Measurements from ENCODE around the gene CDC37L1. TPM values are rescaled to one million over a fixed set of nuclear protein-coding genes. Genes with fewer than 3 reads are reported as not detected.
A peak's percentile ranks its signal among the peaks of the same experiment; 100 is the strongest.

The CDC37L1 gene
- 12.1 TPM in 2 replicates for total RNA-seq (2022)
- Bru-seq, nascent RNA: percentile 76 among the genes with signal in this experiment
- percentile 47 among the genes with signal in this experiment for BruChase-seq, experiment 1, labeled RNA remaining after a 6-hour chase
- BruChase-seq, experiment 2, labeled RNA remaining after a 2-hour chase: percentile 63 among the genes with signal in this experiment
- long read RNA-seq, transcript CDC37L1-201 (7 exons, 3,502 nt): major isoform, 15 of 20 reads
- long read RNA-seq, partial matches to known transcripts: 1 of 20 reads
- long read RNA-seq, other reads (novel, unspliced or antisense): 3 of 20 reads

DNA sequence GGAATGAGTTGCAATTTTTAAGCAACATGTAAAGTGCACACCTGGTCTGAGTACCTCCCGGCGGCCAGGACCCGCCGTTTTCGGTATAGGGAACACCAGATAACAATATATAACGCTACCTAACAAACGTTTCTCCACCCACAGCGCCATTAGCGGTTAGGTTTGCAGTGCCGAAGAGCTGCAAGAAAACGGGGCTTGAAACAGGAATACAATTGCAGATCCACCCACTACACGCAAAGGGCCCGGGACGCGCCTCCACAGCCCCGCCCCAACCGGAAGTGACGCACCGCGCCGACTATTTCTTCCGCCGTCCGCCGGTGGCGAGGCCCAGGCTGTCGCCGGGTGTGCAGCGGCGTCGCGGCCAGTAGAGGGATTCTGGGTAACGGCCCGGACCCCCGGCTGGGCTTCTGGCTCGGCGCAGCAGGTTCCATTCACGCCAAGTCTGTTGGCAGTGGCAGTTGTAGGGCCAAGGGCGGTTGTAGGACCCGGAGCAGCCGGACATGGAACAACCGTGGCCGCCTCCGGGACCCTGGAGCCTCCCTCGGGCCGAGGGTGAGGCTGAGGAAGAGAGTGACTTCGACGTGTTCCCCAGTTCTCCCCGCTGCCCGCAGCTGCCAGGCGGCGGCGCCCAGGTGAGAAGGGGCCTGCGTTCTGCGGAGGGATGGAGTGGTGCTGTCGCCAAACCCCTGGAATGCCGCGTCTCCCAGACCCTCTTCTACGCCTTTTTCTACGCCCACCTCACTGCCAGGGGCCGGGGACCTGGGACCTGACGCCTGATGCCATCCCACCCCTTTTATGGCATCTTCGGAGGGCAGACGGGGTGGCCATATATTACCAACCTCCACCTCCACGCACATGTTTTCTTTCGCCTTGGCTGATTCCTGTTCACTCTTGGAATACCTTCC lies at the start of gene CDC37L1:
TSS of gene CDC37L1 (plus strand) at position 302 of the 905 bp plus-strand sequence. CDS start at position 501, 199 bp downstream.
- Mint-ChIP-seq H3K27ac (ENCODE audit: unreplicated experiment) (no peak within 1 kb of the TSS), H3K9me3 (ENCODE audit: low read depth, unreplicated experiment) (no peaks in the 10 kb centered on the region), H3K4me1 (ENCODE audit: low read depth, unreplicated experiment) (no peaks in the 10 kb centered on the region), H3K36me3 (ENCODE audit: insufficient read depth, unreplicated experiment) (no peaks in the 10 kb centered on the region), H3K27me3 (ENCODE audit: unreplicated experiment) (no peaks in the 10 kb centered on the region), H3K4me3 (ENCODE audit: low read depth, unreplicated experiment) (no peak within 1 kb of the TSS)
- BruUV-seq (replicated peaks): no TSS peak
- peak; percentile 42 for TF ChIP-seq CTCF (IDR thresholded peaks at IDR 0.05; ENCODE audit: unreplicated experiment)
- intact Hi-C loops (cut with micrococcal nuclease; ENCODE audit: unreplicated experiment): loop anchor here (10.0 kb wide), 1 partner anchor 55 kb away; no protein-coding TSS in a partner anchor
- peak; percentile 97 for DNase-seq
- CTCF ChIA-PET: interaction anchor here (0.7 kb wide), 1 partner anchor 22 kb away, joined by 3 read pairs; no protein-coding TSS in a partner anchor

- intact Hi-C loops (cut with micrococcal nuclease; ENCODE audit: unreplicated experiment): no loop called here
- Mint-ChIP-seq H3K27me3 (ENCODE audit: unreplicated experiment) (no peaks in the 10 kb centered on the region), H3K36me3 (ENCODE audit: insufficient read depth, unreplicated experiment) (no peaks in the 10 kb centered on the region), H3K27ac (ENCODE audit: unreplicated experiment) (no peak overlapping the region), H3K4me3 (ENCODE audit: low read depth, unreplicated experiment) (no peak overlapping the region), H3K4me1 (ENCODE audit: low read depth, unreplicated experiment) (no peaks in the 10 kb centered on the region), H3K9me3 (ENCODE audit: low read depth, unreplicated experiment) (no peaks in the 10 kb centered on the region)
- no TSS peak for BruUV-seq (replicated peaks)
- CTCF ChIA-PET: no interaction called here
- DNase-seq: no peak
- TF ChIP-seq CTCF (IDR thresholded peaks at IDR 0.05; ENCODE audit: unreplicated experiment): no peak
Measured at GRCh38 chr9:4630836-4631235, 48.5 kb upstream of the CDC37L1 start.

GRCh38 chr9:4638968-4639367 lies 40.4 kb upstream of the CDC37L1 start:
- no peak for TF ChIP-seq CTCF (IDR thresholded peaks at IDR 0.05; ENCODE audit: unreplicated experiment)
- no peaks in the 10 kb centered on the region for H3K27me3 Mint-ChIP-seq (ENCODE audit: unreplicated experiment)
- no peak overlapping the region for H3K4me3 Mint-ChIP-seq (ENCODE audit: low read depth, unreplicated experiment)
- H3K36me3 Mint-ChIP-seq (ENCODE audit: insufficient read depth, unreplicated experiment): no peaks in the 10 kb centered on the region
- intact Hi-C loops (cut with micrococcal nuclease; ENCODE audit: unreplicated experiment): no loop called here
- no peak overlapping the region for H3K27ac Mint-ChIP-seq (ENCODE audit: unreplicated experiment)
- H3K9me3 Mint-ChIP-seq (ENCODE audit: low read depth, unreplicated experiment): no peaks in the 10 kb centered on the region
- CTCF ChIA-PET: no interaction called here
- H3K4me1 Mint-ChIP-seq (ENCODE audit: low read depth, unreplicated experiment): no peaks in the 10 kb centered on the region
- DNase-seq: no peak
- BruUV-seq (replicated peaks): no TSS peak

DNA sequence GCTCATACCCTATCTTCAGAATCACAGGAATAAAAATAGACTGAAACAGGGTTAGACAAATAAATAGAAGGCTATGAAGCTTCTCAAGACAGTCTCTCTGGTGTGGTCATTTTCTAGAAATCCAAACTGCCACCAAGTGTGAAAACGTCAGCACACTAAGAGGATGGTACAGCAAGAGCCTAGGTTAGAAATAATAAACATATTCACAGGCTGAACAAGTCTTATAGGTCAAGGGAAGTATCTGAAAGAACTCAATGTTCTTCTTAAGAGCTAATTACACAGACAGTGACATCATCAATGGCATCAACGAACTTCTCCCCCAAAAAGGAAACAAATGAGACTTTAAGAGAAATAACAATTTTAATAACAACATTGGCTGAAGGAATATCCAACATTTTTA lies 39.9 kb upstream of the CDC37L1 start:
- BruUV-seq (replicated peaks): no TSS peak
- Mint-ChIP-seq H3K9me3 (ENCODE audit: low read depth, unreplicated experiment) (no peaks in the 10 kb centered on the region), H3K36me3 (ENCODE audit: insufficient read depth, unreplicated experiment) (no peaks in the 10 kb centered on the region), H3K4me1 (ENCODE audit: low read depth, unreplicated experiment) (no peaks in the 10 kb centered on the region), H3K4me3 (ENCODE audit: low read depth, unreplicated experiment) (no peak overlapping the region), H3K27ac (ENCODE audit: unreplicated experiment) (no peak overlapping the region), H3K27me3 (ENCODE audit: unreplicated experiment) (no peaks in the 10 kb centered on the region)
- DNase-seq: no peak
- no peak for TF ChIP-seq CTCF (IDR thresholded peaks at IDR 0.05; ENCODE audit: unreplicated experiment)
- intact Hi-C loops (cut with micrococcal nuclease; ENCODE audit: unreplicated experiment): no loop called here
- CTCF ChIA-PET: interaction anchor here (1.3 kb wide), 1 partner anchor 256 kb away, joined by 6 read pairs; no protein-coding TSS in a partner anchor

Data from Calu3 (cell line).